Mucosa of descending colon (tissue), 3 donors: ENCODE data around the gene INKA2. TPM values are rescaled to one million over a fixed set of nuclear protein-coding genes. Genes with fewer than 3 reads are reported as not detected.

ENCODE experiments used
- ATAC-seq: fragments of 200-7000 bp; cut with Tn5 transposase; one replicate; pipeline ENCODE4 v1.9.1; 2020; ENCODE audit warnings: mild to moderate bottlenecking, moderate library complexity
- DNase-seq, 3 donors: peaks; one replicate each; pipeline ENCODE4 v3.0.0-alpha.2; 2020
- H3K36me3 ChIP-seq: fragments of 200-600 bp; one replicate; pipeline ENCODE4 v1.8.0; 2021; ENCODE audit warnings: low read depth, mild to moderate bottlenecking
- H3K4me1 ChIP-seq: fragments of 200-600 bp; one replicate; pipeline ENCODE4 v1.8.0; 2021; ENCODE audit warnings: low read depth, mild to moderate bottlenecking
- H3K4me3 ChIP-seq: fragments of 200-600 bp; one replicate; pipeline ENCODE4 v1.8.0; 2021; ENCODE audit warnings: mild to moderate bottlenecking
- H3K9me3 ChIP-seq: fragments of 200-600 bp; one replicate; pipeline ENCODE4 v1.8.0; 2021; ENCODE audit warnings: mild to moderate bottlenecking
- CTCF ChIP-seq: fragments of 200-600 bp; IDR thresholded peaks from one replicate; pipeline ENCODE4 v1.8.0; 2022; ENCODE audit warnings: antibody characterized with exemption, mild to moderate bottlenecking
- intact Hi-C, 2 donors: fragments of 100-400 bp; cut with DNase I in 1 of 2; cut with micrococcal nuclease in 1 of 2; formaldehyde crosslinking; loops; one replicate each; pipeline versions ENCODE4 v1.11.0 to v1.11.1; 2022; cut with DNase I, micrococcal nuclease
- total RNA-seq, 3 donors: library from RNA; stranded (reverse); fragmentation: NEBNext Ultra II Directional in 2 of 3; extraction: Animal tissue kit (Norgen Biotek cat#: 25700) in 2 of 3; gene quantifications; one replicate each; pipeline versions ENCODE4 v1.2.1 to v1.2.4, GENCODE V29; 2021 to 2023
- donor health status: DM: no; HTN: no; CAD: no; lungs with moderate emphysema.
- donor health status: DM: no; HTN: no; CAD: no.
- donor health status: DM: no; HTN: yes; CAD: no.

Gene INKA2
- total RNA-seq, 3 donors from 2014 or later, result 2.3 to 9.8 (median 2.5) TPM

GRCh38 chr1:111778066-111778465 is 38.9 kb upstream of the INKA2 start:
- Histone ChIP-seq H3K4me3 (no peak overlapping the region), H3K9me3 (no peaks in the 10 kb centered on the region), H3K36me3 (no peaks in the 10 kb centered on the region), H3K4me1 (no peaks in the 10 kb centered on the region)
- TF ChIP-seq CTCF, result no peak
- intact Hi-C loops, result no loop called here
- DNase-seq, result no peak
- ATAC-seq, result no peak

- no peak for TF ChIP-seq CTCF
- H3K36me3 ChIP-seq, result no peaks in the 10 kb centered on the region
- DNase-seq, result no peak
- intact Hi-C loops, result no loop called here
- ATAC-seq, result no peak
- no peak overlapping the region for H3K4me3 ChIP-seq
- H3K9me3 ChIP-seq, result no peaks in the 10 kb centered on the region
- no peaks in the 10 kb centered on the region for H3K4me1 ChIP-seq
Observed at GRCh38 chr1:111777301-111777700, 38.1 kb upstream of the INKA2 start.

- no peak for ATAC-seq
- intact Hi-C loops, result no loop called here
Observed at GRCh38 chr1:111776861-111777260, 37.7 kb upstream of the INKA2 start.

GRCh38 chr1:111776391-111776790 is 37.2 kb upstream of the INKA2 start:
- no peaks in the 10 kb centered on the region for H3K9me3 ChIP-seq
- no peak overlapping the region for H3K4me3 ChIP-seq
- ATAC-seq (no peak), DNase-seq (no peak)
- TF ChIP-seq CTCF, result no peak
- H3K36me3 ChIP-seq, result no peaks in the 10 kb centered on the region
- no peaks in the 10 kb centered on the region for H3K4me1 ChIP-seq
- intact Hi-C loops, result no loop called here

More at GRCh38 chr1:111776861-111777260, 37.7 kb upstream of the INKA2 start:
- DNase-seq, result no peak
- Histone ChIP-seq H3K4me1 (no peaks in the 10 kb centered on the region), H3K9me3 (no peaks in the 10 kb centered on the region), H3K36me3 (no peaks in the 10 kb centered on the region), H3K4me3 (no peak overlapping the region)
- no peak for TF ChIP-seq CTCF

- H3K9me3 ChIP-seq, result no peaks in the 10 kb centered on the region
- no peak for ATAC-seq
- TF ChIP-seq CTCF, result no peak
- no peak overlapping the region for H3K4me3 ChIP-seq
- H3K4me1 ChIP-seq, result no peaks in the 10 kb centered on the region
- H3K36me3 ChIP-seq, result no peaks in the 10 kb centered on the region
- DNase-seq, result no peak
- intact Hi-C loops, result no loop called here
Observed at GRCh38 chr1:111775966-111776365, 36.8 kb upstream of the INKA2 start.

GRCh38 chr1:111770916-111771315 is 31.7 kb upstream of the INKA2 start:
- no peaks in the 10 kb centered on the region for H3K36me3 ChIP-seq
- intact Hi-C loops, result no loop called here
- no peak for TF ChIP-seq CTCF
- H3K9me3 ChIP-seq, result no peaks in the 10 kb centered on the region
- no peak for ATAC-seq
- H3K4me3 ChIP-seq, result no peak overlapping the region
- DNase-seq, result no peak
- no peaks in the 10 kb centered on the region for H3K4me1 ChIP-seq
